Small intestine (tissue), 7 donors: ENCODE measurements around the gene EME1. TPM values are rescaled to one million over a fixed set of nuclear protein-coding genes. Genes with fewer than 3 reads are reported as not detected.
A peak's percentile ranks its signal among the peaks of the same experiment; 100 is the strongest.

ENCODE experiments used
- DNase-seq, 2 donors: peaks; one replicate each; pipeline versions ENCODE4 v3.0.0 to v3.0.0-alpha.2; 2013
- FAIRE-seq: peaks from 2 replicates; lab custom pipeline; 2012; peaks lifted over from hg19 to GRCh38; lab: Jason Lieb, UNC
- H3K27ac ChIP-seq, 3 donors: one replicate each; pipeline ENCODE4 v1.5.1; 2013; ENCODE audit warnings: low read length in 2 of 3, mild to moderate bottlenecking in 2 of 3, control low read depth in 1 of 3, inconsistent platforms in 1 of 3, low read depth in 1 of 3, moderate library complexity in 1 of 3
- H3K27me3 ChIP-seq, 3 donors: one replicate each; pipeline ENCODE4 v1.6.1; 2013; ENCODE audit warnings: low read length in 3 of 3, inconsistent platforms in 1 of 3; ENCODE audit not compliant: control insufficient read depth in 3 of 3, insufficient read depth in 3 of 3
- H3K36me3 ChIP-seq, 3 donors: one replicate each; pipeline ENCODE4 v1.6.1; 2013; ENCODE audit warnings: low read length in 3 of 3, inconsistent platforms in 1 of 3, low read depth in 1 of 3, mild to moderate bottlenecking in 1 of 3, moderate library complexity in 1 of 3; ENCODE audit not compliant: control insufficient read depth in 3 of 3, insufficient read depth in 2 of 3
- H3K4me1 ChIP-seq, 3 donors: one replicate each; pipeline ENCODE4 v1.6.1; 2013; ENCODE audit warnings: low read length in 2 of 3, inconsistent platforms in 1 of 3, low read depth in 1 of 3, mild to moderate bottlenecking in 1 of 3, moderate library complexity in 1 of 3; ENCODE audit not compliant: control insufficient read depth in 3 of 3, insufficient read depth in 2 of 3
- H3K4me3 ChIP-seq, 3 donors: one replicate each; pipeline ENCODE4 v1.5.1; 2013; ENCODE audit warnings: low read length in 3 of 3, control low read depth in 1 of 3, inconsistent platforms in 1 of 3, low read depth in 1 of 3, mild to moderate bottlenecking in 1 of 3, moderate library complexity in 1 of 3
- H3K9me3 ChIP-seq, 2 donors: one replicate each; pipeline ENCODE4 v1.6.1; 2013; ENCODE audit warnings: low read depth in 1 of 2, low read length in 1 of 2; ENCODE audit not compliant: control insufficient read depth in 2 of 2, insufficient read depth in 1 of 2
- WGBS, 3 donors: extraction: QIAGEN DNeasy Blood & Tissue Kit; methylation state at CpG; one replicate each; pipeline ENCODE4 v1.1.7; 2013; 5-methylcytosine and 5-hydroxymethylcytosine counted together
- polyA plus RNA-seq, 4 donors: library from polyadenylated mRNA; stranded (reverse) in 3 of 4; unstranded in 1 of 4; fragments of 200-250 nt in 3 of 4; fragments of 120-200 nt in 1 of 4; gene quantifications; one replicate each; pipeline versions ENCODE4 v1.2.1 to v1.2.3, GENCODE V29; 2013
- donor health status: healthy with polysubstance abuse.
- donor health status: control.
- donor health status: control.
- donor health status: Bipolar disorder and iron deficiency.
- donor health status: healthy.

EME1 gene
- polyA plus RNA-seq, 4 donors = 2.5 to 4.3 TPM; not detected in 2

DNA sequence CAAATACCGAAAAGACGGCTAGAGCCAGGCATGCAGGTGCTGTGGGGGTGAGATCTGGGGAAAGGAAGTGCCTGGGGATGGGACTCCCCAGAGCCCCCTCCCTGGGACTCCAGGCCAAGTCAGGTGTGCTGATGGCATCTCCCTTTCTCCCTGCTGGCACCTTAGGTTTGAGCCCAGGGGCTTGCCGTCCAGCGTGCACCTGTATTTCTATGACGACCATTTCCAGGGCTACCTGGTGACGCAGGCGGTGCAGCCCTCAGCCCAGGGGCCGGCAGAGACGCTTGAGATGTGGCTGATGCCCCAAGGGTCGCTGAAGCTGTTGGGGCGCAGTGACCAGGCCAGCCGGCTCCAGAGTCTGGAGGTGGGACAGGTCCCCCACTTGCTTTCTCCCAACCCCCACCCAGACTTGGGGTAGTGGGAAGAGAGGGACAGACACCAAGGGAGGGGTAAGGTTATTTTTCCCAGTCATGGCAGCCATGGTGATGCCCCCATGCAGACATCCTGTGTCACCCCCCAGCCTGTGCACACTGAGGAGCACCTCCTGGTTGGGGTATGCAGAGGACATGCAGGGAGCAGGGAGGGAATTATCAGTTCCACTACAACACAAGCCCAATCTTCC lies 16.0 kb upstream of the EME1 start:
- peaks cover 0 to 3% (median 0%) of the 10 kb centered on the region in 3 donors for H3K4me1 ChIP-seq

DNA sequence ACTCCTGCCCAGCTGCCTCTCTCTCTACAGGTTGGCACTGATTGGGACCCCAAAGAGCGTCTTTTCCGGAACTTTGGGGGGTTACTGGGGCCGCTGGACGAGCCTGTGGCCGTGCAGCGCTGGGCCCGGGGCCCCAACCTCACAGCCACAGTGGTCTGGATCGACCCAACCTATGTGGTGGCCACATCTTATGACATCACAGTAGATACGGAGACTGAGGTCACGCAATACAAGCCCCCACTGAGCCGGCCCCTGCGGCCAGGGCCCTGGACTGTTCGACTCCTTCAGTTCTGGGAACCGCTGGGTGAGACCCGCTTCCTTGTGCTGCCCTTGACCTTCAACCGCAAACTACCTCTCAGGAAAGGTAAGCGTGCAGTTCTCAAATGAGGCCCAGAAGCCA lies 14.9 kb upstream of the EME1 start:
- Histone ChIP-seq H3K27ac (no peak overlapping the region), H3K36me3 (peaks cover 11 to 84% (median 13%) of the 10 kb centered on the region in 3 donors), H3K4me3 (no peak overlapping the region), H3K4me1 (peaks cover 0 to 9% (median 0%) of the 10 kb centered on the region in 3 donors), H3K27me3 (no peaks in the 10 kb centered on the region), H3K9me3 (no peaks in the 10 kb centered on the region)
- FAIRE-seq = no peak
- 93 to 97% (median 95%) methylated on average over 17 of the region's 17 CpGs for WGBS, 3 donors
- DNase-seq = no peak

More for the DNA sequence above, 16.0 kb upstream of the EME1 start:
- Histone ChIP-seq H3K27ac (no peak overlapping the region), H3K9me3 (no peaks in the 10 kb centered on the region), H3K27me3 (no peaks in the 10 kb centered on the region), H3K4me3 (no peak overlapping the region), H3K36me3 (peaks cover 11 to 95% (median 13%) of the 10 kb centered on the region in 3 donors)
- 95 to 97% (median 96%) methylated on average over 12 of the region's 12 CpGs for WGBS, 3 donors
- FAIRE-seq (no peak), DNase-seq (no peak)

DNA sequence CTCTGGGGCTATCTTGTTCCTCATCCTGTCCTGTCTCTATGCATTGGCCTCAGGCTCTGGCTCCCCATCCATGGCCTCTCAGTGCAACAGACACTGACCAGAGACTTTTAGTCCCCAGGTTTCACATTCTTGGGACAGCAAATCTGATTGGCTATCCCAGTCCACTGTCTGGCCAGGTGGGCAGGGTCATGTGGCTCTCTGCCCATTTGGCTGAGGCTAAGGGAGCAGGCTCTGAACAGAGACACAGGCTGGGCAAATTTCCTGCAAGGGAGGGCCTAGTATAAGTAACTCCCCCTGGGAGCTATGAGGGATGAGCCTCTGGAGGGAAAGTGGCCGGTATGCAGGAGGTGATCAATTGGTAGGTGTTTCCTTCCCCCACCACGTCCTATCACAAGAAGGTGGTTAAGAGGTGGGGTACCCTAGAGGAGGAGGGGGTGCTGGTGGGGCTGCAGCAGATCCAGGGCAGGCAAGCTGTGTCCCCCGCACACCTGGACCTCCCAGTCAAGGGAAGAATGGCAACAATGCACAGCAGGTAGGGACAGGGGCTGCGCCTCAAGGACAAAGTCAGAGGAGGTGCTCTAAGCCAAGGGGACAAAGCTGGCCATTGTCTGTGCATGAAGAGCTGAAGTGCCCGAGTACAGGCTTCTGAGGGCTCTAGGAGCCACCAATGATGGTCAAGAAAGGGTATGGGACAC lies 13.9 kb upstream of the EME1 start:
- no peak for FAIRE-seq
- 79 to 84% (median 84%) methylated on average over 5 of the region's 5 CpGs for WGBS, 3 donors
- Histone ChIP-seq H3K9me3 (no peaks in the 10 kb centered on the region), H3K27me3 (no peaks in the 10 kb centered on the region), H3K4me3 (no peak overlapping the region), H3K4me1 (peaks cover 0 to 9% (median 0%) of the 10 kb centered on the region in 3 donors), H3K36me3 (peaks cover 10 to 81% (median 11%) of the 10 kb centered on the region in 3 donors), H3K27ac (no peak overlapping the region)
- no peak for DNase-seq

GRCh38 chr17:50359998-50360461 lies 13.0 kb upstream of the EME1 start:
- H3K27me3 ChIP-seq = no peaks in the 10 kb centered on the region
- peaks cover 0 to 9% (median 0%) of the 10 kb centered on the region in 3 donors for H3K4me1 ChIP-seq
- WGBS, 3 donors = 81 to 86% (median 84%) methylated on average over 14 of the region's 14 CpGs
- H3K9me3 ChIP-seq = no peaks in the 10 kb centered on the region
- peaks cover 5 to 81% (median 10%) of the 10 kb centered on the region in 3 donors for H3K36me3 ChIP-seq
- DNase-seq = no peak
- FAIRE-seq = no peak
- H3K27ac ChIP-seq = no peak overlapping the region
- H3K4me3 ChIP-seq = no peak overlapping the region

DNA sequence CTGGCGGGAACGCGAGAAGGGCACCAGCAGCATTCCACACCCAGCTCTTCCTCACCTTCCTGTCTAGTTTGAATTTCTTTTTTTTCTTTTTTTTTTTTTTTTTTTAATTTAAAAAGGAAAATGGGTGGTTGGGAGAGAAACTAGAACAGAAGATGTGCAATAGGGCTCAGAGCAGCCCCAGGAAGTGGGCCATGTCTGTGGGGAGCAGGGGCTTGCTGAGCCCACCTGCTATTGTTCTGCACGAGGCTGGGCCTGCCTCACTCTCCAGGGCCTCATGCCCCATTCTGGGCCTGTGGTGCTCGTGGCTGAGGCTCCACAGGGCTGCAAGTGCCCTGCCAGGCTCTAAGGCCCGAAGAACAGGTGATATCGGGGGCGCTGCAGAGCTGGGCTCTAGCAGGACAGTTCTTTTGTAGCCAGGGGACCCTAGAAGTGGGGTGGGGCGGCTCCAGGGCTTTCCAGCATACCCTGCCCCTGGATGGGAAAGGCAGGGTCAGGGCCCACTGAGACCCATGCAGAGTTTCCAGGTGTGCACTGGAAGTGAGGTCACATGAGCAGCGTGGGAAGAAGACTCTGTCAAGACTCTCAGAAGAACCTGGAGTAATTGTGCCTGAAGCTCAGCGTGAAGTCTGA lies 12.4 kb upstream of the EME1 start:
- 87 to 89% (median 89%) methylated on average over 11 of the region's 11 CpGs for WGBS, 3 donors
- DNase-seq (no peak), FAIRE-seq (no peak)
- H3K9me3 ChIP-seq = no peaks in the 10 kb centered on the region
- peaks cover 0 to 9% (median 0%) of the 10 kb centered on the region in 3 donors for H3K4me1 ChIP-seq
- H3K27ac ChIP-seq = no peak overlapping the region
- peaks cover 2 to 81% (median 10%) of the 10 kb centered on the region in 3 donors for H3K36me3 ChIP-seq
- H3K4me3 ChIP-seq = no peak overlapping the region
- H3K27me3 ChIP-seq = no peaks in the 10 kb centered on the region

DNA sequence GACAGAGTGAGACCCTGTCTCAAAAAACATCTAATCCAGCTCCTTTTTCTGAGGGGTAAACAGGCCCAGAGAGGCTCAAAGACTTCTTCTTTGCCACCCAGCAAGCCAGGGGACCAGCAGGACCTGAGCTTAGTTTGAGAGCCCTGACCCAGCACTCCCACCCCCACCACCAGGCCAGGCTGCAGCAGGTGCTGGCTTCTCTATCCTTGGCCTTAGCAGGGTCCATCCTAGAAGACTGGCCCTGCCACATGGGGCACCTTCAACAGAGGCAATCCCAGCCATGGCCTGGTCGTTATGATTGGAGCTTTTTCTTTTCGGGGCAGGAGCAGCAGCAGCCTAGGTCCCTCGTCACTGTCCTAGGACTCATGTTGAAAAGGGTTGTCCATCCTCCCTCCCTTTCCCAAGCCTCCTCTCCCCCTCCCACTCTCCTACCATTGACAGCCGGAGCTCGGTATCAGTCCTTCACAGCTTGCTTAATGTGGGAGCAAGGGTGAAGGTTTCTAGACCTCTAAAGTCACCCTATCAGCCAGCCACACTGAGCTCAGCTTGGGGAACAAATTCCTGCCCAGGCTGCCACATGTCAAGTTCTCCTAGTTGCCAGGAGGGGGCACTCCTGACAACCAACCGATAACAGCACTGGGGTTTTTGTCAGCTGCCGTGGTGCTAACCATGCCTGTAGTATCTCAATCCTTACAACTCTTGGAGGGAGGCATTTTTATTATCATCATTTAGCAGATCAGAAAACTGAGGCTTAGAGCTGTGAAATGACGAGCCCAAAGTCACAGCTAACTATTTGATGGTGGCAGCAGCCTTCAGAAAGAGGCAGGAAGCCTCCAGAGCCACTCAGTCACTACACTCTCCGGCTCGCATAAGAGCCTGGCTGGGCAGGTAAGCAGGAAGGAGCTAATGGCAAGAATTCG lies 11.2 kb upstream of the EME1 start:
- Histone ChIP-seq H3K27ac (no peak overlapping the region), H3K4me3 (no peak overlapping the region), H3K27me3 (no peaks in the 10 kb centered on the region), H3K4me1 (peaks cover 0 to 9% (median 0%) of the 10 kb centered on the region in 3 donors), H3K36me3 (peaks cover 5 to 81% (median 12%) of the 10 kb centered on the region in 3 donors), H3K9me3 (no peaks in the 10 kb centered on the region)
- FAIRE-seq = no peak
- peak; percentile 83 to 84 for DNase-seq
- 25 to 35% (median 25%) methylated on average over 11 of the region's 11 CpGs for WGBS, 3 donors

- Histone ChIP-seq H3K4me1 (peaks cover 0 to 9% (median 0%) of the 10 kb centered on the region in 3 donors), H3K36me3 (peaks cover 5 to 82% (median 12%) of the 10 kb centered on the region in 3 donors), H3K27ac (no peak overlapping the region), H3K4me3 (no peak overlapping the region), H3K9me3 (no peaks in the 10 kb centered on the region), H3K27me3 (no peaks in the 10 kb centered on the region)
- FAIRE-seq (no peak), DNase-seq (no peak)
- 71 to 81% (median 74%) methylated on average over 7 of the region's 7 CpGs for WGBS, 3 donors
These were observed 10.4 kb upstream of the EME1 start for GRCh38 chr17:50362661-50363060.
